H9 (cell line): ENCODE data around the gene YBX3. TPM values are rescaled to one million over a fixed set of nuclear protein-coding genes. Genes with fewer than 3 reads are reported as not detected.

Source experiments
- DNase-seq: peaks from one replicate; pipeline ENCODE4 v3.0.0-alpha.2; 2017
- H2AFZ ChIP-seq: one replicate; pipeline ENCODE4 v1.6.1; 2013; ENCODE audit warnings: mild to moderate bottlenecking, low read length, control low read depth, moderate library complexity
- H2AK5ac ChIP-seq: 2 replicates; pipeline ENCODE4 v1.6.1; 2013; ENCODE audit warnings: low read length, control low read depth, mixed read lengths; ENCODE audit not compliant: insufficient read length
- H2BK120ac ChIP-seq: one replicate; pipeline ENCODE4 v1.6.1; 2013; ENCODE audit warnings: low read depth, mild to moderate bottlenecking, low read length, control low read depth, inconsistent platforms; ENCODE audit not compliant: poor library complexity, severe bottlenecking
- H2BK12ac ChIP-seq: 2 replicates; pipeline ENCODE4 v1.6.1; 2013; ENCODE audit warnings: low read length, control low read depth, mixed read lengths, low read depth; ENCODE audit not compliant: insufficient read length
- H2BK15ac ChIP-seq: 2 replicates; pipeline ENCODE4 v1.6.1; 2013; ENCODE audit warnings: low read depth, low read length, control low read depth
- H2BK20ac ChIP-seq: one replicate; pipeline ENCODE4 v1.6.1; 2013; ENCODE audit warnings: low read depth, mild to moderate bottlenecking, low read length, control low read depth, inconsistent platforms; ENCODE audit not compliant: poor library complexity, severe bottlenecking
- H2BK5ac ChIP-seq: 2 replicates; pipeline ENCODE4 v1.6.1; 2013; ENCODE audit warnings: low read length, control low read depth, mixed read lengths; ENCODE audit not compliant: insufficient read length
- H3K14ac ChIP-seq: 2 replicates; pipeline ENCODE4 v1.6.1; 2013; ENCODE audit warnings: low read length, control low read depth; ENCODE audit not compliant: insufficient read depth
- H3K18ac ChIP-seq: 2 replicates; pipeline ENCODE4 v1.6.1; 2013; ENCODE audit warnings: low read depth, mild to moderate bottlenecking, mixed read lengths, low read length, control low read depth; ENCODE audit not compliant: insufficient read length
- H3K23ac ChIP-seq: 2 replicates; pipeline ENCODE4 v1.6.1; 2013; ENCODE audit warnings: low read length, control low read depth, mixed read lengths, low read depth; ENCODE audit not compliant: insufficient read length
- H3K23me2 ChIP-seq: 2 replicates; pipeline ENCODE4 v1.6.1; 2013; ENCODE audit warnings: low read depth, mild to moderate bottlenecking, mixed read lengths, low read length, control low read depth; ENCODE audit not compliant: insufficient read length, poor library complexity, severe bottlenecking
- H3K27ac ChIP-seq: 2 replicates; pipeline ENCODE4 v1.5.1; 2013; ENCODE audit warnings: low read length, control low read depth, mixed read lengths, low read depth; ENCODE audit not compliant: insufficient read length
- H3K27me3 ChIP-seq: 2 replicates; pipeline ENCODE4 v1.6.1; 2013; ENCODE audit warnings: low read length, control low read depth, inconsistent platforms; ENCODE audit not compliant: insufficient read depth
- H3K4ac ChIP-seq: 2 replicates; pipeline ENCODE4 v1.6.1; 2013; ENCODE audit warnings: low read depth, mild to moderate bottlenecking, control low read depth, inconsistent platforms, low read length, moderate library complexity
- H3K4me1 ChIP-seq: 2 replicates; pipeline ENCODE4 v1.6.1; 2013; ENCODE audit warnings: low read length, control low read depth, inconsistent platforms; ENCODE audit not compliant: insufficient read depth
- H3K4me2 ChIP-seq: 2 replicates; pipeline ENCODE4 v1.6.1; 2013; ENCODE audit warnings: low read length, control low read depth, mixed read lengths; ENCODE audit not compliant: insufficient read length, insufficient read depth
- H3K56ac ChIP-seq: 2 replicates; pipeline ENCODE4 v1.6.1; 2013; ENCODE audit warnings: low read depth, mild to moderate bottlenecking, mixed read lengths, low read length, control low read depth; ENCODE audit not compliant: insufficient read length
- H3K79me1 ChIP-seq: 2 replicates; pipeline ENCODE4 v1.6.1; 2013; ENCODE audit warnings: low read depth, mild to moderate bottlenecking, moderate library complexity, low read length, control low read depth, inconsistent platforms; ENCODE audit not compliant: insufficient read depth, poor library complexity, severe bottlenecking
- H3K79me2 ChIP-seq: 2 replicates; pipeline ENCODE4 v1.6.1; 2013; ENCODE audit warnings: low read length, control low read depth, inconsistent platforms; ENCODE audit not compliant: insufficient read depth
- H3K9ac ChIP-seq: 2 replicates; pipeline ENCODE4 v1.6.1; 2013; ENCODE audit warnings: low read length, control low read depth, mixed read lengths; ENCODE audit not compliant: insufficient read length; ENCODE audit errors: extremely low read depth
- H3K9me3 ChIP-seq: one replicate; pipeline ENCODE4 v1.6.1; 2013; ENCODE audit warnings: low read depth, low read length, inconsistent platforms; ENCODE audit not compliant: control insufficient read depth
- H3T11ph ChIP-seq: one replicate; pipeline ENCODE4 v1.6.1; 2013; ENCODE audit warnings: mild to moderate bottlenecking, low read length, control low read depth, inconsistent platforms
- H4K20me1 ChIP-seq: one replicate; pipeline ENCODE4 v1.6.1; 2013; ENCODE audit not compliant: control insufficient read depth, insufficient read length, insufficient read depth
- H4K5ac ChIP-seq: 2 replicates; pipeline ENCODE4 v1.6.1; 2013; ENCODE audit warnings: low read depth, mild to moderate bottlenecking, mixed read lengths, low read length, control low read depth; ENCODE audit not compliant: insufficient read length
- H4K8ac ChIP-seq: replicated peaks from 2 replicates; pipeline ENCODE4 v1.6.1; 2013; ENCODE audit warnings: low read length, control low read depth, mixed read lengths, low read depth; ENCODE audit not compliant: insufficient read length
- H4K91ac ChIP-seq: 2 replicates; pipeline ENCODE4 v1.6.1; 2013; ENCODE audit warnings: low read depth, mild to moderate bottlenecking, moderate library complexity, mixed read lengths, low read length, control low read depth; ENCODE audit not compliant: insufficient read length
- H3K27ac Mint-ChIP-seq, 3 experiments: 2 replicates in 2 of 3; 3 replicates in 1 of 3; pipeline ENCODE4 v1.8.0; 2020 to 2021; ENCODE audit warnings: mixed read lengths in 3 of 3, mild to moderate bottlenecking in 1 of 3, moderate library complexity in 1 of 3
- H3K27me3 Mint-ChIP-seq: 2 replicates; pipeline ENCODE4 v1.8.0; 2021; ENCODE audit warnings: low read depth, mild to moderate bottlenecking, moderate library complexity, mixed read lengths
- H3K36me3 Mint-ChIP-seq, 3 experiments: 2 replicates in 2 of 3; 3 replicates in 1 of 3; pipeline ENCODE4 v1.8.0; 2020 to 2021; ENCODE audit warnings: low read depth in 3 of 3, mixed read lengths in 3 of 3; ENCODE audit not compliant: insufficient read depth in 1 of 3
- H3K4me1 Mint-ChIP-seq, 2 experiments: 2 replicates each; pipeline ENCODE4 v1.8.0; 2020; ENCODE audit warnings: mixed read lengths in 2 of 2
- H3K4me3 Mint-ChIP-seq, 2 experiments: 2 replicates in 1 of 2; 3 replicates in 1 of 2; pipeline ENCODE4 v1.8.0; 2020 to 2021; ENCODE audit warnings: mild to moderate bottlenecking in 2 of 2, mixed read lengths in 2 of 2, moderate library complexity in 1 of 2
- H3K9me3 Mint-ChIP-seq, 2 experiments: 2 replicates in 1 of 2; 3 replicates in 1 of 2; pipeline ENCODE4 v1.8.0; 2020; ENCODE audit warnings: mild to moderate bottlenecking in 2 of 2, mixed read lengths in 2 of 2, moderate library complexity in 1 of 2
- WGBS: extraction: QIAGEN DNeasy Blood & Tissue Kit; methylation state at CpG from one replicate; pipeline ENCODE4 v1.1.7; 2013; ENCODE audit warnings: missing lambda C conversion rate, low lambda C conversion rate, mixed read lengths; ENCODE audit not compliant: insufficient read length; ENCODE audit errors: extremely low coverage; 5-methylcytosine and 5-hydroxymethylcytosine counted together
- total RNA-seq: library from RNA; stranded (reverse); gene quantifications from 2 replicates; pipeline ENCODE4 v1.2.1, GENCODE V29; 2021
- TF ChIP-seq, protein P1 (sequence below): fragments of 200-600 bp; sonication (generic); conservative IDR thresholded peaks from 3 replicates; pipeline ENCODE4 v1.8.0; 2021; ENCODE audit warnings: antibody characterized with exemption, mild to moderate bottlenecking

The YBX3 gene
- total RNA-seq, 1 experiment from 2014 or later: 343 TPM

GRCh38 chr12:10690906-10691305 lies 32.2 kb downstream of the YBX3 start:
- Histone ChIP-seq H3K14ac (no peak overlapping the region), H2AFZ (no peak overlapping the region), H2BK5ac (no peak overlapping the region), H3T11ph (no peak overlapping the region), H2BK20ac (no peak overlapping the region), H3K79me1 (no peaks in the 10 kb centered on the region), H3K23me2 (no peaks in the 10 kb centered on the region), H4K91ac (no peak overlapping the region), H2AK5ac (no peak overlapping the region), H3K79me2 (no peaks in the 10 kb centered on the region), H3K4me1 (no peaks in the 10 kb centered on the region), H3K9me3 (no peaks in the 10 kb centered on the region), H3K18ac (no peak overlapping the region), H2BK120ac (no peak overlapping the region), H3K4me2 (no peak overlapping the region), H4K8ac (no peak overlapping the region), H4K20me1 (no peaks in the 10 kb centered on the region), H3K27me3 (no peaks in the 10 kb centered on the region), H2BK12ac (no peak overlapping the region), H3K9ac (no peak overlapping the region), H3K56ac (no peak overlapping the region), H3K27ac (no peak overlapping the region), H4K5ac (no peak overlapping the region), H3K23ac (no peak overlapping the region), H3K4ac (no peak overlapping the region), H2BK15ac (no peak overlapping the region)
- Mint-ChIP-seq H3K27ac (no peak overlapping the region), H3K27me3 (no peaks in the 10 kb centered on the region), H3K4me1 (no peaks in the 10 kb centered on the region), H3K36me3 (peaks cover 0 to 5% (median under 1%) of the 10 kb centered on the region in 3 experiments; a peak in 2 of 7 replicates), H3K9me3 (no peaks in the 10 kb centered on the region; a peak in 1 of 5 replicates), H3K4me3 (no peak overlapping the region)
- no CpG with 5 or more reads among the region's 2 CpGs for whole genome bisulfite sequencing
- no peak for DNase-seq
- TF ChIP-seq, protein P1, sequence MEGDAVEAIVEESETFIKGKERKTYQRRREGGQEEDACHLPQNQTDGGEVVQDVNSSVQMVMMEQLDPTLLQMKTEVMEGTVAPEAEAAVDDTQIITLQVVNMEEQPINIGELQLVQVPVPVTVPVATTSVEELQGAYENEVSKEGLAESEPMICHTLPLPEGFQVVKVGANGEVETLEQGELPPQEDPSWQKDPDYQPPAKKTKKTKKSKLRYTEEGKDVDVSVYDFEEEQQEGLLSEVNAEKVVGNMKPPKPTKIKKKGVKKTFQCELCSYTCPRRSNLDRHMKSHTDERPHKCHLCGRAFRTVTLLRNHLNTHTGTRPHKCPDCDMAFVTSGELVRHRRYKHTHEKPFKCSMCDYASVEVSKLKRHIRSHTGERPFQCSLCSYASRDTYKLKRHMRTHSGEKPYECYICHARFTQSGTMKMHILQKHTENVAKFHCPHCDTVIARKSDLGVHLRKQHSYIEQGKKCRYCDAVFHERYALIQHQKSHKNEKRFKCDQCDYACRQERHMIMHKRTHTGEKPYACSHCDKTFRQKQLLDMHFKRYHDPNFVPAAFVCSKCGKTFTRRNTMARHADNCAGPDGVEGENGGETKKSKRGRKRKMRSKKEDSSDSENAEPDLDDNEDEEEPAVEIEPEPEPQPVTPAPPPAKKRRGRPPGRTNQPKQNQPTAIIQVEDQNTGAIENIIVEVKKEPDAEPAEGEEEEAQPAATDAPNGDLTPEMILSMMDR: no peak
